ENCODE results near the gene MYO1D. TPM values are rescaled to one million over a fixed set of nuclear protein-coding genes. Genes with fewer than 3 reads are reported as not detected.

The MYO1D gene
- total RNA-seq, 1 experiment from 2014 or later = 206 TPM

GRCh38 chr17:32747856-32748255, 129.1 kb downstream of the MYO1D start:
- Mint-ChIP-seq H3K4me1 (ENCODE audit: low read depth, unreplicated experiment) (peaks cover 19% of the 10 kb centered on the region), H3K27me3 (ENCODE audit: insufficient read depth, unreplicated experiment) (no peaks in the 10 kb centered on the region), H3K4me3 (ENCODE audit: unreplicated experiment) (no peak overlapping the region), H3K9me3 (ENCODE audit: unreplicated experiment) (no peaks in the 10 kb centered on the region), H3K27ac (ENCODE audit: unreplicated experiment) (no peak overlapping the region), H3K36me3 (ENCODE audit: insufficient read depth, unreplicated experiment) (peaks cover 77% of the 10 kb centered on the region)
- Histone ChIP-seq H3K4me1 (peaks cover 13% of the 10 kb centered on the region), H3K4me3 (ENCODE audit: low read depth, low read length) (no peak overlapping the region), H3K27me3 (replicated peaks; ENCODE audit: control insufficient read depth, insufficient read depth, low read length) (no peaks in the 10 kb centered on the region), H3K9me3 (no peaks in the 10 kb centered on the region), H3K36me3 (ENCODE audit: control insufficient read depth, insufficient read depth, low read length) (peaks cover 4% of the 10 kb centered on the region)
- BruUV-seq (replicated peaks) = no TSS peak
- intact Hi-C loops (cut with micrococcal nuclease; ENCODE audit: unreplicated experiment) = no loop called here
- no peak for TF ChIP-seq CTCF (IDR thresholded peaks at IDR 0.05; ENCODE audit: insufficient read depth in 1 of 2, low read depth in 1 of 2, low read length in 1 of 2, severe bottlenecking in 1 of 2, unreplicated experiment in 1 of 2)
- ChIA-PET CTCF (no interaction called here), POLR2A (no interaction called here)
- DNase-seq = no peak

- ChIA-PET CTCF (no interaction called here), POLR2A (interaction anchor here (0.5 kb wide), 1 partner anchor 89 kb away, joined by 6 read pairs; no protein-coding TSS in a partner anchor)
- H3K36me3 ChIP-seq (ENCODE audit: control insufficient read depth, insufficient read depth, low read length) = peaks cover 4% of the 10 kb centered on the region
- intact Hi-C loops (cut with micrococcal nuclease; ENCODE audit: unreplicated experiment) = no loop called here
- no peak overlapping the region for H3K4me3 Mint-ChIP-seq (ENCODE audit: unreplicated experiment)
- H3K9me3 ChIP-seq = no peaks in the 10 kb centered on the region
- no peak for TF ChIP-seq CTCF (IDR thresholded peaks at IDR 0.05; ENCODE audit: insufficient read depth in 1 of 2, low read depth in 1 of 2, low read length in 1 of 2, severe bottlenecking in 1 of 2, unreplicated experiment in 1 of 2)
- no peak overlapping the region for H3K27ac Mint-ChIP-seq (ENCODE audit: unreplicated experiment)
- peaks cover 19% of the 10 kb centered on the region for H3K4me1 Mint-ChIP-seq (ENCODE audit: low read depth, unreplicated experiment)
- H3K36me3 Mint-ChIP-seq (ENCODE audit: insufficient read depth, unreplicated experiment) = peaks cover 76% of the 10 kb centered on the region
- no peak for DNase-seq
- no peaks in the 10 kb centered on the region for H3K27me3 ChIP-seq (replicated peaks; ENCODE audit: control insufficient read depth, insufficient read depth, low read length)
- BruUV-seq (replicated peaks) = no TSS peak
- no peaks in the 10 kb centered on the region for H3K27me3 Mint-ChIP-seq (ENCODE audit: insufficient read depth, unreplicated experiment)
- no peak overlapping the region for H3K4me3 ChIP-seq (ENCODE audit: low read depth, low read length)
- no peaks in the 10 kb centered on the region for H3K9me3 Mint-ChIP-seq (ENCODE audit: unreplicated experiment)
- peaks cover 13% of the 10 kb centered on the region for H3K4me1 ChIP-seq
These were observed 130.2 kb downstream of the MYO1D start for GRCh38 chr17:32746698-32747097.

GRCh38 chr17:32746280-32746679, 130.6 kb downstream of the MYO1D start:
- H3K9me3 ChIP-seq = no peaks in the 10 kb centered on the region
- Mint-ChIP-seq H3K27me3 (ENCODE audit: insufficient read depth, unreplicated experiment) (no peaks in the 10 kb centered on the region), H3K4me1 (ENCODE audit: low read depth, unreplicated experiment) (peaks cover 19% of the 10 kb centered on the region), H3K27ac (ENCODE audit: unreplicated experiment) (no peak overlapping the region), H3K36me3 (ENCODE audit: insufficient read depth, unreplicated experiment) (peaks cover 77% of the 10 kb centered on the region), H3K9me3 (ENCODE audit: unreplicated experiment) (no peaks in the 10 kb centered on the region), H3K4me3 (ENCODE audit: unreplicated experiment) (no peak overlapping the region)
- H3K36me3 ChIP-seq (ENCODE audit: control insufficient read depth, insufficient read depth, low read length) = peaks cover 4% of the 10 kb centered on the region
- no peak for TF ChIP-seq CTCF (IDR thresholded peaks at IDR 0.05; ENCODE audit: insufficient read depth in 1 of 2, low read depth in 1 of 2, low read length in 1 of 2, severe bottlenecking in 1 of 2, unreplicated experiment in 1 of 2)
- H3K27me3 ChIP-seq (replicated peaks; ENCODE audit: control insufficient read depth, insufficient read depth, low read length) = no peaks in the 10 kb centered on the region
- BruUV-seq (replicated peaks) = no TSS peak
- no peak for DNase-seq
- H3K4me3 ChIP-seq (ENCODE audit: low read depth, low read length) = no peak overlapping the region
- H3K4me1 ChIP-seq = peaks cover 13% of the 10 kb centered on the region
- intact Hi-C loops (cut with micrococcal nuclease; ENCODE audit: unreplicated experiment) = no loop called here
- ChIA-PET POLR2A (interaction anchor here (0.5 kb wide), 1 partner anchor 89 kb away, joined by 6 read pairs; no protein-coding TSS in a partner anchor), CTCF (no interaction called here)
